OCI-LY1 (cell line): ENCODE results near the gene KIF21A.

ENCODE experiments used
- H2AFZ ChIP-seq: fragments of 200-600 bp; sonication (generic), shearing (Covaris generic); 2 replicates; pipeline ENCODE4 v1.6.0; 2014; ENCODE audit warnings: antibody characterized with exemption, mild to moderate bottlenecking, low read length
- H3F3A ChIP-seq: fragments of 200-600 bp; sonication (generic), shearing (Covaris generic); 2 replicates; pipeline ENCODE4 v1.6.0; 2014; ENCODE audit warnings: mild to moderate bottlenecking, antibody characterized with exemption, low read length, moderate library complexity; ENCODE audit not compliant: insufficient read depth
- H3K27ac ChIP-seq: fragments of 200-600 bp; sonication (generic); 2 replicates; pipeline ENCODE4 v1.5.1; 2014; ENCODE audit warnings: low read length, mixed run types, mild to moderate bottlenecking, low read depth; ENCODE audit not compliant: poor library complexity, severe bottlenecking
- H3K27me3 ChIP-seq: fragments of 200-600 bp; sonication (generic); 2 replicates; pipeline ENCODE4 v1.6.0; 2014; ENCODE audit warnings: antibody characterized with exemption, mild to moderate bottlenecking, low read length, moderate library complexity; ENCODE audit not compliant: insufficient read depth
- H3K36me3 ChIP-seq: fragments of 200-600 bp; sonication (generic); 2 replicates; pipeline ENCODE4 v1.6.1; 2014; ENCODE audit warnings: mild to moderate bottlenecking, antibody characterized with exemption, low read length, moderate library complexity, mixed read lengths; ENCODE audit not compliant: insufficient read depth
- H3K4me1 ChIP-seq: fragments of 200-600 bp; sonication (generic); 2 replicates; pipeline ENCODE4 v1.5.1; 2014; ENCODE audit warnings: mild to moderate bottlenecking, low read length, moderate library complexity; ENCODE audit not compliant: insufficient read depth, severe bottlenecking
- H3K4me2 ChIP-seq: fragments of 200-600 bp; sonication (generic), shearing (Covaris generic); 2 replicates; pipeline ENCODE4 v1.6.1; 2014; ENCODE audit warnings: low read length
- H3K4me3 ChIP-seq: fragments of 200-600 bp; sonication (generic); 2 replicates; pipeline ENCODE4 v1.5.1; 2014; ENCODE audit warnings: low read length, low read depth, mild to moderate bottlenecking, mixed read lengths; ENCODE audit not compliant: poor library complexity, severe bottlenecking
- H3K79me2 ChIP-seq: fragments of 200-600 bp; shearing (Covaris generic); 2 replicates; pipeline ENCODE4 v1.6.1; 2016; ENCODE audit warnings: mixed run types, low read length, mixed read lengths; ENCODE audit not compliant: insufficient read depth
- H3K9ac ChIP-seq: fragments of 200-600 bp; sonication (generic), shearing (Covaris generic); 2 replicates; pipeline ENCODE4 v1.6.1; 2014; ENCODE audit warnings: mild to moderate bottlenecking, low read length, mixed read lengths
- H3K9me2 ChIP-seq: fragments of 200-600 bp; sonication (generic), shearing (Covaris generic); 2 replicates; pipeline ENCODE4 v1.6.1; 2014; ENCODE audit warnings: low read depth, mild to moderate bottlenecking, low read length, mixed read lengths
- H3K9me3 ChIP-seq: fragments of 200-600 bp; shearing (Covaris generic); 2 replicates; pipeline ENCODE4 v1.6.1; 2014; ENCODE audit warnings: low read length, mixed read lengths
- H4K20me1 ChIP-seq: fragments of 200-600 bp; sonication (generic), shearing (Covaris generic); 2 replicates; pipeline ENCODE4 v1.6.0; 2016; ENCODE audit warnings: mild to moderate bottlenecking, low read length; ENCODE audit not compliant: insufficient read depth
- CTCF ChIP-seq: fragments of 200-600 bp; sonication (generic), shearing (Covaris generic); IDR thresholded peaks from 2 replicates; pipeline ENCODE4 v1.5.1; 2017; ENCODE audit warnings: mild to moderate bottlenecking, antibody characterized with exemption, low read length, moderate library complexity, mixed read lengths
- EZH2 ChIP-seq: fragments of 200-600 bp; sonication (generic), shearing (Covaris generic); IDR thresholded peaks from 2 replicates; pipeline ENCODE4 v1.8.0; 2017; ENCODE audit warnings: borderline replicate concordance, mixed run types, mild to moderate bottlenecking, antibody characterized with exemption, low read length, moderate library complexity, mixed read lengths

KIF21A gene

GRCh38 chr12:39329018-39329417 lies 113.9 kb downstream of the KIF21A start:
- Histone ChIP-seq H3K9me3 (no peaks in the 10 kb centered on the region), H3K4me1 (no peaks in the 10 kb centered on the region), H3K4me2 (no peak overlapping the region), H3K36me3 (peaks cover 45% of the 10 kb centered on the region), H2AFZ (no peak overlapping the region), H3K4me3 (no peak overlapping the region), H3K9ac (no peak overlapping the region), H3K27me3 (no peaks in the 10 kb centered on the region), H3K27ac (no peak overlapping the region), H3K9me2 (no peaks in the 10 kb centered on the region), H3K79me2 (no peaks in the 10 kb centered on the region), H3F3A (no peaks in the 10 kb centered on the region), H4K20me1 (no peaks in the 10 kb centered on the region)
- no peak for TF ChIP-seq EZH2
- no peak for TF ChIP-seq CTCF

- H3K4me3 ChIP-seq = no peak overlapping the region
- peaks cover 44% of the 10 kb centered on the region for H3K36me3 ChIP-seq
- H3K27ac ChIP-seq = no peak overlapping the region
- no peak overlapping the region for H3K4me2 ChIP-seq
- no peaks in the 10 kb centered on the region for H3K9me3 ChIP-seq
- TF ChIP-seq EZH2 (no peak), CTCF (no peak)
- H3K9ac ChIP-seq = no peak overlapping the region
- H3K9me2 ChIP-seq = no peaks in the 10 kb centered on the region
- no peaks in the 10 kb centered on the region for H3F3A ChIP-seq
- H4K20me1 ChIP-seq = no peaks in the 10 kb centered on the region
- H3K79me2 ChIP-seq = no peaks in the 10 kb centered on the region
- H3K4me1 ChIP-seq = no peaks in the 10 kb centered on the region
- no peak overlapping the region for H2AFZ ChIP-seq
- no peaks in the 10 kb centered on the region for H3K27me3 ChIP-seq
Observed at GRCh38 chr12:39327965-39328364, 115.0 kb downstream of the KIF21A start.

- Histone ChIP-seq H3K9me2 (no peaks in the 10 kb centered on the region), H3K4me3 (no peak overlapping the region), H3K36me3 (peaks cover 39% of the 10 kb centered on the region), H3K27ac (no peak overlapping the region), H3K4me1 (no peaks in the 10 kb centered on the region), H4K20me1 (no peaks in the 10 kb centered on the region), H3K27me3 (no peaks in the 10 kb centered on the region), H3K9ac (no peak overlapping the region), H3F3A (no peaks in the 10 kb centered on the region), H3K4me2 (no peak overlapping the region), H3K9me3 (no peaks in the 10 kb centered on the region), H3K79me2 (no peaks in the 10 kb centered on the region), H2AFZ (no peak overlapping the region)
- TF ChIP-seq CTCF = no peak
- TF ChIP-seq EZH2 = no peak
Observed at GRCh38 chr12:39327510-39327909, 115.4 kb downstream of the KIF21A start.
